Astrocyte (in vitro differentiated cells and primary cell): Measurements from ENCODE around the gene PCK1. TPM values are rescaled to one million over a fixed set of nuclear protein-coding genes. Genes with fewer than 3 reads are reported as not detected.

Experiments used
- DNase-seq: peaks from one replicate; pipeline ENCODE4 v3.0.0-alpha.2; 2010; ENCODE audit warnings: low read depth
- FAIRE-seq: peaks from 2 replicates; lab custom pipeline; 2011; peaks lifted over from hg19 to GRCh38; lab: Jason Lieb, UNC
- H2AFZ ChIP-seq: 2 replicates; pipeline ENCODE4 v1.6.0; 2012; ENCODE audit warnings: low read depth, low read length, inconsistent platforms
- H3K27ac ChIP-seq: 2 replicates; pipeline ENCODE4 v1.5.1; 2011; ENCODE audit warnings: low read depth, low read length, inconsistent platforms
- H3K27me3 ChIP-seq: 2 replicates; pipeline ENCODE4 v1.6.0; 2011; ENCODE audit warnings: low read length, inconsistent platforms; ENCODE audit not compliant: insufficient read depth
- H3K36me3 ChIP-seq: 2 replicates; pipeline ENCODE4 v1.5.1; 2011; ENCODE audit warnings: low read length, inconsistent platforms; ENCODE audit not compliant: insufficient read depth
- H3K4me1 ChIP-seq: 2 replicates; pipeline ENCODE4 v1.5.1; 2011; ENCODE audit warnings: low read length, inconsistent platforms; ENCODE audit not compliant: insufficient read depth
- H3K4me2 ChIP-seq: 2 replicates; pipeline ENCODE4 v1.6.0; 2012; ENCODE audit warnings: low read length, inconsistent platforms
- H3K4me3 ChIP-seq: 2 replicates; pipeline ENCODE4 v1.5.1; 2011; ENCODE audit warnings: low read depth, mild to moderate bottlenecking, low read length, inconsistent platforms; ENCODE audit not compliant: insufficient read depth
- H3K79me2 ChIP-seq: 2 replicates; pipeline ENCODE4 v1.6.0; 2012; ENCODE audit warnings: mild to moderate bottlenecking, low read length, inconsistent platforms; ENCODE audit not compliant: insufficient read depth
- H3K9ac ChIP-seq: 2 replicates; pipeline ENCODE4 v1.6.0; 2012; ENCODE audit warnings: mild to moderate bottlenecking, low read length, inconsistent platforms
- H3K9me3 ChIP-seq: 2 replicates; pipeline ENCODE4 v1.5.1; 2012; ENCODE audit warnings: low read depth, mild to moderate bottlenecking, low read length, inconsistent platforms; ENCODE audit not compliant: insufficient read depth
- H4K20me1 ChIP-seq: 2 replicates; pipeline ENCODE4 v1.6.0; 2012; ENCODE audit warnings: low read length, inconsistent platforms; ENCODE audit not compliant: insufficient read depth
- H3K27ac Mint-ChIP-seq: one replicate; pipeline ENCODE4 v1.8.0; 2021; ENCODE audit warnings: mild to moderate bottlenecking, mixed read lengths; ENCODE audit not compliant: unreplicated experiment
- H3K27me3 Mint-ChIP-seq: one replicate; pipeline ENCODE4 v1.8.0; 2021; ENCODE audit warnings: low read depth, mixed read lengths; ENCODE audit not compliant: unreplicated experiment
- H3K36me3 Mint-ChIP-seq: one replicate; pipeline ENCODE4 v1.8.0; 2021; ENCODE audit warnings: low read depth, mixed read lengths; ENCODE audit not compliant: unreplicated experiment
- H3K4me1 Mint-ChIP-seq: one replicate; pipeline ENCODE4 v1.8.0; 2021; ENCODE audit warnings: low read depth, mixed read lengths; ENCODE audit not compliant: unreplicated experiment
- H3K4me3 Mint-ChIP-seq: one replicate; pipeline ENCODE4 v1.8.0; 2021; ENCODE audit warnings: mild to moderate bottlenecking, moderate library complexity, mixed read lengths; ENCODE audit not compliant: unreplicated experiment
- H3K9me3 Mint-ChIP-seq: one replicate; pipeline ENCODE4 v1.8.0; 2021; ENCODE audit warnings: mild to moderate bottlenecking, mixed read lengths; ENCODE audit not compliant: unreplicated experiment
- CTCF ChIP-seq: IDR thresholded peaks from 2 replicates; pipeline ENCODE4 v1.5.1; 2011; ENCODE audit warnings: low read depth, mild to moderate bottlenecking, inconsistent platforms, low read length, moderate library complexity; ENCODE audit not compliant: insufficient read depth
- EZH2 ChIP-seq: IDR thresholded peaks from 2 replicates; pipeline ENCODE4 v1.6.1; 2012; ENCODE audit warnings: mild to moderate bottlenecking, low read length, inconsistent platforms; ENCODE audit not compliant: insufficient read depth
- total RNA-seq: library from RNA; stranded (reverse); gene quantifications from 2 replicates; pipeline ENCODE4 v1.2.1, GENCODE V29; 2021

Gene PCK1
- total RNA-seq, 1 donor from 2014 or later = not detected

GRCh38 chr20:57548177-57549058, 12.5 kb upstream of the PCK1 start:
- H4K20me1 ChIP-seq = no peaks in the 10 kb centered on the region
- TF ChIP-seq CTCF (no peak), EZH2 (no peak)
- H3K79me2 ChIP-seq = no peaks in the 10 kb centered on the region
- Mint-ChIP-seq H3K4me3 (no peak overlapping the region), H3K4me1 (no peaks in the 10 kb centered on the region), H3K27me3 (peaks cover 32% of the 10 kb centered on the region), H3K27ac (no peak overlapping the region), H3K36me3 (peaks cover 4% of the 10 kb centered on the region), H3K9me3 (peaks cover 5% of the 10 kb centered on the region)
- no peak overlapping the region for H3K4me2 ChIP-seq
- H3K4me3 ChIP-seq = no peak overlapping the region
- H2AFZ ChIP-seq = no peak overlapping the region
- DNase-seq (peak; percentile 5), FAIRE-seq (no peak)
- H3K36me3 ChIP-seq = no peaks in the 10 kb centered on the region
- H3K9ac ChIP-seq = no peak overlapping the region
- no peak overlapping the region for H3K27ac ChIP-seq
- H3K4me1 ChIP-seq = no peaks in the 10 kb centered on the region
- peaks cover 54% of the 10 kb centered on the region for H3K27me3 ChIP-seq
- H3K9me3 ChIP-seq = no peaks in the 10 kb centered on the region

- H3K27ac Mint-ChIP-seq = no peak overlapping the region
- H3K27me3 Mint-ChIP-seq = peaks cover 33% of the 10 kb centered on the region
- H3K36me3 Mint-ChIP-seq = peaks cover 4% of the 10 kb centered on the region
- peaks cover 54% of the 10 kb centered on the region for H3K27me3 ChIP-seq
- H3K36me3 ChIP-seq = no peaks in the 10 kb centered on the region
- H3K9me3 ChIP-seq = no peaks in the 10 kb centered on the region
- DNase-seq = no peak
- TF ChIP-seq EZH2 = no peak
- no peak for TF ChIP-seq CTCF
- H2AFZ ChIP-seq = no peak overlapping the region
- no peak overlapping the region for H3K4me3 ChIP-seq
- FAIRE-seq = no peak
- no peaks in the 10 kb centered on the region for H3K4me1 ChIP-seq
- H3K79me2 ChIP-seq = no peaks in the 10 kb centered on the region
- peaks cover 6% of the 10 kb centered on the region for H3K9me3 Mint-ChIP-seq
- no peak overlapping the region for H3K4me2 ChIP-seq
- H3K4me3 Mint-ChIP-seq = no peak overlapping the region
- H3K27ac ChIP-seq = no peak overlapping the region
- peaks cover 6% of the 10 kb centered on the region for H3K4me1 Mint-ChIP-seq
- H4K20me1 ChIP-seq = no peaks in the 10 kb centered on the region
- H3K9ac ChIP-seq = no peak overlapping the region
Measured at GRCh38 chr20:57552471-57552870, 8.4 kb upstream of the PCK1 start.
